MCF 10A (cell line): ENCODE results near the gene LRRC75A. TPM values are rescaled to one million over a fixed set of nuclear protein-coding genes. Genes with fewer than 3 reads are reported as not detected.
"Not testable (repeated sequence)": the region's sequence is repeated elsewhere in the genome, so short reads cannot be mapped to it uniquely, and the experiment has no call there.

Experiments
- BruUV-seq: library from RNA; stranded (reverse); fragments of 400-500 nt; replicated peaks from 2 replicates; lab custom pipeline; 2021; lab: Mats Ljungman, UMichigan
- CTCF ChIA-PET: fragments of 300-600 bp; sonication (Branson Sonifier 250); formaldehyde crosslinking; extraction: SDS; loops from one replicate; lab custom pipeline; 2021; ENCODE audit warnings: antibody characterized with exemption, inconsistent platforms; lab: Yijun Ruan, JAX
- POLR2A ChIA-PET: fragments of 300-600, 350-650 bp; sonication (Branson Sonifier 250); formaldehyde crosslinking; extraction: SDS; loops from one replicate; lab custom pipeline; 2020; ENCODE audit warnings: antibody characterized with exemption, inconsistent platforms; lab: Yijun Ruan, JAX
- DNase-seq: peaks from one replicate; pipeline ENCODE4 v3.0.0-alpha.2; 2018; ENCODE audit not compliant: unreplicated experiment
- H3K27ac Mint-ChIP-seq: one replicate; pipeline ENCODE4 v1.8.0; 2022; ENCODE audit warnings: mild to moderate bottlenecking, low read depth, mixed read lengths; ENCODE audit not compliant: unreplicated experiment
- H3K27me3 Mint-ChIP-seq: one replicate; pipeline ENCODE4 v1.8.0; 2022; ENCODE audit warnings: mixed read lengths; ENCODE audit not compliant: insufficient read depth, unreplicated experiment
- H3K36me3 Mint-ChIP-seq: one replicate; pipeline ENCODE4 v1.8.0; 2022; ENCODE audit warnings: mild to moderate bottlenecking, moderate library complexity, mixed read lengths; ENCODE audit not compliant: insufficient read depth, unreplicated experiment
- H3K4me1 Mint-ChIP-seq: one replicate; pipeline ENCODE4 v1.8.0; 2022; ENCODE audit warnings: mixed read lengths; ENCODE audit not compliant: insufficient read depth, unreplicated experiment
- H3K4me3 Mint-ChIP-seq: one replicate; pipeline ENCODE4 v1.8.0; 2022; ENCODE audit warnings: mild to moderate bottlenecking, moderate library complexity, mixed read lengths; ENCODE audit not compliant: unreplicated experiment
- H3K9me3 Mint-ChIP-seq: one replicate; pipeline ENCODE4 v1.8.0; 2022; ENCODE audit warnings: mixed read lengths; ENCODE audit not compliant: unreplicated experiment
- CTCF ChIP-seq: fragments of 200-600 bp; IDR thresholded peaks from one replicate; pipeline ENCODE4 v1.8.0; 2022; ENCODE audit warnings: antibody characterized with exemption, mild to moderate bottlenecking; ENCODE audit not compliant: unreplicated experiment
- intact Hi-C: fragments of 100-400 bp; cut with micrococcal nuclease; formaldehyde crosslinking; loops from 2 replicates; pipeline ENCODE4 v1.14.1; 2022
- total RNA-seq: library from RNA; stranded (reverse); gene quantifications from 2 replicates; pipeline ENCODE4 v1.2.3, GENCODE V29; 2022

LRRC75A gene
- total RNA-seq, 1 experiment from 2014 or later: 0.30 TPM

DNA sequence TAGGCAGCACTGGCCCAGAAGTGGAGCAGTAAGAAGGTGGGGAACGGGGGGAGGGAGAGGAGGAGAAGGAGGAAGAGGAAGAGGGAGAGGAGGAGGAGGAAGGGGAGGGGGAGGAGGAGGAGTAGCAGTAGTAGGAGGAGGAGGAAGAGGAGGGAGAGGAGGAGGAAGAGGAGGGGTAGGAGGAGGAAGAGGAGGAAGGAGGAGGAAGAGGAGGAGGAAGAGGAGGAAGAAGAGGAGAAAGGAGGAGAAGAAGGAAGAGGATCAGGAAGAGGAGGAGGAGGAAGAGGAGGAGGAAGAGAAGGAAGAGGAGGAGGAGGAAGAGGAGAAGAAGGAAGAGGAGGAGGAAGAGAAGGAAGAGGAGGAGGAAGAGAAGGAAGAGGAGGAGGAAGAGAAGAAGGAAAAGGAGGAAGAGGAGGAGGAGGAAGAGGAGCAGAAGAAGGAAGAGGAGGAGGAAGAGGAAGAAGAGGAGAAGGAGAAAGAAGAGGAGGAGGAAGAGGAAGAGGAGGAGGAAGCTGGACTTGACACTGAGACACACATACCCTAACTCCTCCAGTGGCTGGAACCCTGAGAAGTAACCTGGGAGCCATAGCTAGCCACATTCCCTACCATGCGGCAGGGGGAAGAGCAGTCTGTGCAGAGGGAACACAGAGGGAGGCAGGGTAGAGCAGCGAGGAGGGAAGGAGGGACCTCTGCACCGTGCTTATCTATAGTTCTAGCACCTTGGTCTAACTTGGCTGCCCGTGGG is 35.8 kb downstream of the LRRC75A start:
- no peak for DNase-seq
- no TSS peak for BruUV-seq
- TF ChIP-seq CTCF: no peak
- ChIA-PET POLR2A (no interaction called here), CTCF (interaction anchor here (0.6 to 6.3 kb wide), 2 partner anchors 64 to 72 kb away, joined by 3 to 173 read pairs; no protein-coding TSS in a partner anchor)
- H3K4me1 Mint-ChIP-seq: peaks cover 7% of the 10 kb centered on the region
- H3K4me3 Mint-ChIP-seq: no peak overlapping the region
- H3K27me3 Mint-ChIP-seq: no peaks in the 10 kb centered on the region
- peaks cover 27% of the 10 kb centered on the region for H3K36me3 Mint-ChIP-seq
- H3K27ac Mint-ChIP-seq: no peak overlapping the region
- intact Hi-C loops: no loop called here
- no peaks in the 10 kb centered on the region for H3K9me3 Mint-ChIP-seq

GRCh38 chr17:16453493-16453851 is 38.5 kb downstream of the LRRC75A start:
- H3K27ac Mint-ChIP-seq: no peak overlapping the region

DNA sequence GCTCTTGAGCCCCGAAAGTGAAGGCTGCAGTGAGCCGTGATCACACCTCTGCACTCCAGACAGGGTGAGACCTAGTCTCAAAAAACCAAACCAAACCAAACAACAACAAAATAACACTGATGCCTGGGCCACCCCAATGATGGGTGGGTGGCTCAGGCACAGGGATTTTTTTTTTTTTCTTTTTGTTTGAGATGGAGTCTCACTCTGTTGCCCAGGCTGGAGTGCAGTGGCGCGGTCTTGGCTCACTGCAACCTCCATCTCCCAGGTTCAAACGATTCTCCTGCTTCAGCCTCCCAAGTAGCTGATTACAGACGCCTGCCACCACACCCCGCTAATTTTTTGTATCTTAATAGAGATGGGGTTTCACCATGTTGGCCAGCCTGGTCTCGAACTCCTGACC is 39.7 kb downstream of the LRRC75A start:
- POLR2A ChIA-PET: interaction anchor here (0.7 to 4.7 kb wide), 6 partner anchors 11 to 126 kb away, joined by 3 to 28 read pairs (median 6); no protein-coding TSS in a partner anchor
- not testable (repeated sequence) for DNase-seq, H3K27me3 Mint-ChIP-seq, H3K4me3 Mint-ChIP-seq, H3K27ac Mint-ChIP-seq, H3K9me3 Mint-ChIP-seq, H3K4me1 Mint-ChIP-seq, BruUV-seq
- CTCF ChIA-PET: interaction anchor here (0.6 to 6.3 kb wide), 15 partner anchors 11 to 1552 kb away, joined by 3 to 173 read pairs (median 3); partner anchors contain the start of gene TRPV2
- H3K36me3 Mint-ChIP-seq: peaks cover 60% of the 10 kb centered on the region
- intact Hi-C loops: loop anchor here (2.0 kb wide), 1 partner anchor 137 kb away; no protein-coding TSS in a partner anchor

More at GRCh38 chr17:16453493-16453851, 38.5 kb downstream of the LRRC75A start:
- CTCF ChIA-PET: interaction anchor here (0.5 to 6.3 kb wide), 22 partner anchors 8 to 136 kb away, joined by 3 to 173 read pairs (median 5); no protein-coding TSS in a partner anchor
- Mint-ChIP-seq H3K27me3 (no peaks in the 10 kb centered on the region), H3K4me3 (no peak overlapping the region), H3K36me3 (peaks cover 48% of the 10 kb centered on the region), H3K9me3 (no peaks in the 10 kb centered on the region), H3K4me1 (no peaks in the 10 kb centered on the region)
- POLR2A ChIA-PET: interaction anchor here (0.6 to 4.7 kb wide), 4 partner anchors 12 to 68 kb away, joined by 3 to 28 read pairs (median 6); no protein-coding TSS in a partner anchor
- intact Hi-C loops: loop anchor here (1.0 to 2.0 kb wide), 2 partner anchors 68 to 135 kb away; no protein-coding TSS in a partner anchor
- DNase-seq: no peak
- TF ChIP-seq CTCF: no peak
- no TSS peak for BruUV-seq

DNA sequence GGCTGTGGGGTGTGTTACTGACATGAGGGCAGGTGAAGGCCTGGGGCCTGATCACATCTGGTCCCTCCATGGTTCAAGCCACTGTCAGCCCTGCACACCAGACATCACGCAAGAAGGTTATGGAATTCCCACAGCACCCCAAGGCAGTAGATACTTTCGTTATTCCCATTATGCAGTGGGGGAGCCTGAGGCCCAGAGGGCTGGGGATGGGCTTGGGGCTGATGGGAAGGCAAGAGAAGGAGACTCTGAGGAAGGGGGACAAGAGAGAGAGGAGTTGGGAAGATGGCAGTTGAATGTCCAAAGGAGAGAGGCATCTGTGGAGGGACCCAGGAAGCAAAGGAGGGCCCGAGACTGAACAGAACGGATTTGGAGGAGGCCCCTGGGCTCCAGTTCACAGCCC is 42.0 kb downstream of the LRRC75A start:
- ChIA-PET POLR2A (interaction anchor here (0.6 to 1.1 kb wide), 5 partner anchors 10 to 78 kb away, joined by 3 to 4 read pairs (median 4); no protein-coding TSS in a partner anchor), CTCF (interaction anchor here (1.3 to 6.3 kb wide), 4 partner anchors 9 to 145 kb away, joined by 4 to 173 read pairs (median 32); no protein-coding TSS in a partner anchor)
- Mint-ChIP-seq H3K27ac (peak overlapping the region; percentile 36), H3K27me3 (no peaks in the 10 kb centered on the region), H3K36me3 (peaks cover 70% of the 10 kb centered on the region), H3K9me3 (no peaks in the 10 kb centered on the region), H3K4me1 (no peaks in the 10 kb centered on the region), H3K4me3 (no peak overlapping the region)
- intact Hi-C loops: no loop called here
- no peak for TF ChIP-seq CTCF
- BruUV-seq: no TSS peak
- DNase-seq: no peak
